Right atrium auricular region (tissue), 2 donors: ENCODE measurements around the gene SETBP1. TPM values are rescaled to one million over a fixed set of nuclear protein-coding genes. Genes with fewer than 3 reads are reported as not detected.

Experiments used
- DNase-seq: peaks from one replicate; pipeline ENCODE4 v3.0.0-alpha.2; 2019; ENCODE audit warnings: low spot score
- H3K27ac ChIP-seq, 2 donors: fragments of 200-600 bp; sonication (generic); 1 replicate in 1 of 2; 2 replicates in 1 of 2; pipeline ENCODE4 v1.5.1; 2016 to 2019
- H3K27me3 ChIP-seq, 2 donors: fragments of 200-600 bp; sonication (generic); one replicate each; pipeline versions ENCODE4 v1.5.1 to v1.6.0; 2017 to 2019
- H3K36me3 ChIP-seq: fragments of 200-600 bp; sonication (generic); one replicate; pipeline ENCODE4 v1.5.1; 2016
- H3K4me1 ChIP-seq, 2 donors: fragments of 200-600 bp; sonication (generic); one replicate each; pipeline versions ENCODE4 v1.5.1 to v1.6.0; 2017 to 2019
- H3K4me3 ChIP-seq, 2 donors: fragments of 200-600 bp; sonication (generic); 1 replicate in 1 of 2; 2 replicates in 1 of 2; pipeline ENCODE4 v1.5.1; 2017 to 2019; ENCODE audit warnings: mild to moderate bottlenecking in 1 of 2, moderate library complexity in 1 of 2
- H3K9me3 ChIP-seq, 2 donors: fragments of 200-600 bp; sonication (generic); one replicate each; pipeline ENCODE4 v1.5.1; 2019
- total RNA-seq, 2 donors: library from RNA; depleted of rRNA; stranded (reverse); fragments of >200 nt; gene quantifications; one replicate each; pipeline ENCODE4 v1.1.0, GENCODE V29; 2016
- TF ChIP-seq, protein P1 (sequence below), 2 donors: fragments of 200-600 bp; sonication (generic); IDR thresholded peaks; one replicate each; pipeline ENCODE4 v1.5.1; 2019; ENCODE audit warnings: antibody characterized with exemption in 2 of 2

Gene SETBP1
- total RNA-seq, 2 donors from 2014 or later, result 7.8 to 13.4 TPM

DNA sequence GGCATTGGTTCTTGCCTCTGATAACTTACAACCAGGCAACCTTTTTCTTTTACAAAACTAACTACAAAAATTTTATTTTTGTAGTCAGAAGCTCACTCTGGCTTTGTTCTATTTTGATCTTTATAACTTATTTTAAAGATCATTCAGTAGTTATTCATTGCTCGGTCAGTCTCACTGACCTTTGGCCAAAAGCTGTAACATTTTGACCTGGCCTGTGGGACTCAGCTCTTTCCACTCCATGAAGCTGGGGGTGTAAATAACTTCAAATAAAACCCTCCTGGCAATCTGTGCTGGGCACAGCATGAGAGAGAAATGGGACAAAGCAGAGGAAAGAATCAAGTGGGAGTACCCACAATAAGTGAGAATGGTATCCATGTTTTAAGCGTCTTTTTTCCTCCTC lies 380.7 kb downstream of the SETBP1 start:
- TF ChIP-seq, protein P1, sequence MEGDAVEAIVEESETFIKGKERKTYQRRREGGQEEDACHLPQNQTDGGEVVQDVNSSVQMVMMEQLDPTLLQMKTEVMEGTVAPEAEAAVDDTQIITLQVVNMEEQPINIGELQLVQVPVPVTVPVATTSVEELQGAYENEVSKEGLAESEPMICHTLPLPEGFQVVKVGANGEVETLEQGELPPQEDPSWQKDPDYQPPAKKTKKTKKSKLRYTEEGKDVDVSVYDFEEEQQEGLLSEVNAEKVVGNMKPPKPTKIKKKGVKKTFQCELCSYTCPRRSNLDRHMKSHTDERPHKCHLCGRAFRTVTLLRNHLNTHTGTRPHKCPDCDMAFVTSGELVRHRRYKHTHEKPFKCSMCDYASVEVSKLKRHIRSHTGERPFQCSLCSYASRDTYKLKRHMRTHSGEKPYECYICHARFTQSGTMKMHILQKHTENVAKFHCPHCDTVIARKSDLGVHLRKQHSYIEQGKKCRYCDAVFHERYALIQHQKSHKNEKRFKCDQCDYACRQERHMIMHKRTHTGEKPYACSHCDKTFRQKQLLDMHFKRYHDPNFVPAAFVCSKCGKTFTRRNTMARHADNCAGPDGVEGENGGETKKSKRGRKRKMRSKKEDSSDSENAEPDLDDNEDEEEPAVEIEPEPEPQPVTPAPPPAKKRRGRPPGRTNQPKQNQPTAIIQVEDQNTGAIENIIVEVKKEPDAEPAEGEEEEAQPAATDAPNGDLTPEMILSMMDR (IDR thresholded peaks at IDR 0.05), result no peak
- Histone ChIP-seq H3K27ac (no peak overlapping the region), H3K9me3 (no peaks in the 10 kb centered on the region), H3K4me1 (no peaks in the 10 kb centered on the region), H3K4me3 (no peak overlapping the region), H3K36me3 (peaks cover 4% of the 10 kb centered on the region), H3K27me3 (no peaks in the 10 kb centered on the region)
- DNase-seq, result no peak

DNA sequence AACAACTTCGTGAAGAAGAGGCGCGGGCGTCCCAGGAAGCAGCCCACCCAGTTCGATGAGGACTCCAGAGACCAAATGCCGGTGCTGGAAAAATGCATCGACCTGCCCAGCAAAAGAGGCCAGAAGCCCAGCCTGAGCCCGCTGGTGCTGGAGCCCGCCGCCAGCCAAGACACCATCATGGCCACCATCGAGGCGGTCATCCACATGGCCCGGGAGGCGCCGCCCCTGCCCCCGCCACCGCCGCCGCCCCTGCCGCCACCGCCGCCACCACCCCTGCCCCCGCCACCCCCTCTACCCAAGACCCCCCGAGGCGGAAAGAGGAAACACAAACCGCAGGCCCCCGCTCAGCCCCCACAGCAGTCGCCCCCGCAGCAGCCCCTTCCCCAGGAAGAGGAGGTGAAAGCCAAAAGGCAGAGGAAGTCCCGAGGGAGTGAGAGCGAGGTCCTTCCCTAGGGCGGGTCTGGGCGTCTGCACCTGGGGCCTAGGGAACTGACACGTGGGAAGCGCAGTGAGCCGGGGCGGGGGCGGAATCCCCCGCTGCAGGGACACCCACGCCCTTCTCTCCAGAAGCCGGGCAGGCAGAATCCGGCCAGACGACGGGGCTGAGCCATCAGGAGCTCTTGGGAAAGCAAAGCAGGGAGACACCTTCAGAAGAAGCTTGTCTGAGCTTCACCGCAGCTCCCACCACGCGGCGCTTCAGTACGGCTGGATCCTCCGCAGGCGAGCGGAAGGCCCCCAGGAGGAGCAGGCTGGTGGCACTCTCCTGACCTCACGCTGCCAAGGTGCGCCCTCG lies 382.8 kb downstream of the SETBP1 start:
- Histone ChIP-seq H3K27ac (no peak overlapping the region), H3K9me3 (no peaks in the 10 kb centered on the region), H3K36me3 (peaks cover 4% of the 10 kb centered on the region), H3K4me1 (no peaks in the 10 kb centered on the region), H3K27me3 (no peaks in the 10 kb centered on the region), H3K4me3 (no peak overlapping the region)
- TF ChIP-seq, protein P1 (IDR thresholded peaks at IDR 0.05), result no peak
- no peak for DNase-seq

DNA sequence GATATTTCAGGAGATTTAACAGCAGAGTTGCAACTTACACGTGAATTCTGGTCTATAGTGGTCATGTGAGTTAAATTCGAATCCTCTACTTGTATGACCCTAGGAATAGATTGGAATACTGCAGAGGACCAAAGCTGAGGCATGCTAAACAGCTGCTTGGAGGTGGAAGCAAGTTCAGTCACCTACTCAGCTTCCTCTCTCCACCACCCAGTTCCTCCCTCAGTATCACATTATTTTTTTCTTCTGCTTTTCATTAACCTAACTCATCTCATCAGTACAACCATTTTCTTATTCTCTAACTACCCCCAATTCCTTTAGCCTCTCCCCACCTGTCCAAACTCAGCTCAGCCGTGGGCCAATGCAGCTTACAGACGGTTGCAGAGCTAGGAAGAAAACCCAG lies 385.5 kb downstream of the SETBP1 start:
- TF ChIP-seq, protein P1 (IDR thresholded peaks at IDR 0.05), result no peak
- Histone ChIP-seq H3K9me3 (no peaks in the 10 kb centered on the region), H3K27me3 (no peaks in the 10 kb centered on the region), H3K4me3 (no peak overlapping the region), H3K4me1 (no peaks in the 10 kb centered on the region), H3K27ac (no peak overlapping the region), H3K36me3 (peaks cover 4% of the 10 kb centered on the region)
- DNase-seq, result no peak

DNA sequence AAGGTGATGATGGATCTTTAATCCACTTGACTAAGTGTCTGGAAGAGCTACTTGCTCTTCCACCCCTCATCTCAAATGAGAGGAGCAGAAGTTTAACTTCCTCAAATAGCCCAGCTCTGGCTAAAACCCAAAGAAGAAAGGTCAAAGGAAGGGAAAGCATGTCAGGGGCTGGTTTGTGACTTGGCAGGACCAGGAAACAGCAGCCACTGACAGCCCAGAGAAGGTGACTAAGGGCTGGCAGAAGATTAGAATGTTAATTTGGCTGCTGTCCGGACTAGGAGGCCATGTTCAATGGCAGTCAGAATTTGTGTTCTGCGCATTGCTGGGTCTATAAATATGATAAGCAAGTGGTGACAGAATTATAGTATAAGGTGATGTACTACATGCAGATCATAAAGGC lies 386.2 kb downstream of the SETBP1 start:
- Histone ChIP-seq H3K4me3 (no peak overlapping the region), H3K27ac (peak overlapping the region in 1 of 2 donors; percentile 23), H3K9me3 (no peaks in the 10 kb centered on the region), H3K36me3 (peaks cover 4% of the 10 kb centered on the region), H3K4me1 (no peaks in the 10 kb centered on the region), H3K27me3 (no peaks in the 10 kb centered on the region)
- TF ChIP-seq, protein P1 (IDR thresholded peaks at IDR 0.05), result no peak
- DNase-seq, result no peak

DNA sequence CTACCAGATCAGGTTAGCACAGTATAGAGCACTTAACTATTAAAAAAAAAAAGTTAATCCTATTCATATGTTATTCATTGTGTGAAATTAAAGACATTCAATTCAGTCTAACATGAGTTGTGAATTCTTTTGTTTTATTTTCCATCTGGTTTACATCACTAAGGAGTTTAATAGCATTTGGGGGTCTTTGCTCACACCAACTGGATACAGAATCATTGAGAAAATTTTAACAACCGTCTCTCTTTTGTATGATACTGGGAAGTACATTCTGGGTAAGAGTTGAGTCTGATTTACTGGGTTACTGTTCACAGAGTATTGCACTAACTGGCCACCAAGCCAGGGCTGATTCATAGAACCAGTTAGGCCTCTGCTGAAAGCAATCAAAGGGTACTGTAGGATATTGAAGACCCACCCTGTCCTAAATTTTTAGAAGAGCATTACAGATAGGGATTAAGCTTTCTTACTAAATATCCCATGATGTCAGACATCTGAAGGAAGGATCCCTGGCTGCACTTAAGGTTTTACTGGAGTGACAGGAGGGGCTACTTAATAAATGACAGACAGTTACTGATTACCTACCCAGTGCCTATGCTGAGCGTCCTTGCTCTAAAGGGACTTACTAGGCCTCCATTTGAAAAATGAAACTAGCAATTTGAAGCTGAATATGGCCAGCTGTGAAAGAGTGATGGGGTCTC lies 387.9 kb downstream of the SETBP1 start:
- Histone ChIP-seq H3K27me3 (no peaks in the 10 kb centered on the region), H3K9me3 (no peaks in the 10 kb centered on the region), H3K4me1 (no peaks in the 10 kb centered on the region), H3K27ac (no peak overlapping the region), H3K4me3 (no peak overlapping the region), H3K36me3 (peaks cover 3% of the 10 kb centered on the region)
- DNase-seq, result no peak
- TF ChIP-seq, protein P1 (IDR thresholded peaks at IDR 0.05), result no peak
